ENCODE results near the gene TRPM2.
"Not testable (repeated sequence)": the region's sequence is repeated elsewhere in the genome, so short reads cannot be mapped to it uniquely, and the experiment has no call there.

The TRPM2 gene

GRCh38 chr21:44417621-44418107 lies 64.2 kb downstream of the TRPM2 start:
- not testable (repeated sequence) for DNase-seq

GRCh38 chr21:44418108-44418875 lies 64.9 kb downstream of the TRPM2 start:
- DNase-seq: no peak

- peak; percentile 32 for DNase-seq
Measured at GRCh38 chr21:44418876-44419230, 65.4 kb downstream of the TRPM2 start.

- DNase-seq: peak; percentile 20
Measured at GRCh38 chr21:44419679-44420078, 66.3 kb downstream of the TRPM2 start.

- DNase-seq: peak; percentile 12
Measured at GRCh38 chr21:44420416-44421205, 67.2 kb downstream of the TRPM2 start.

GRCh38 chr21:44421901-44422840 lies 68.8 kb downstream of the TRPM2 start:
- peak; percentile 39 for DNase-seq

- peak; percentile 38 for DNase-seq
Measured at GRCh38 chr21:44423312-44423821, 69.9 kb downstream of the TRPM2 start.

- DNase-seq: no peak
Measured at GRCh38 chr21:44423941-44424607, 70.7 kb downstream of the TRPM2 start.

- peak; percentile 17 for DNase-seq
Measured at GRCh38 chr21:44424608-44425306, 71.3 kb downstream of the TRPM2 start.

- DNase-seq: peak; percentile 39
Measured at GRCh38 chr21:44425307-44425894, 72.0 kb downstream of the TRPM2 start.

- DNase-seq: peak; percentile 40
Measured at GRCh38 chr21:44425895-44426662, 72.7 kb downstream of the TRPM2 start.

- peak; percentile 36 for DNase-seq
Measured at GRCh38 chr21:44426663-44427191, 73.3 kb downstream of the TRPM2 start.

GRCh38 chr21:44427241-44428120 lies 74.1 kb downstream of the TRPM2 start:
- DNase-seq: peak; percentile 16

- no peak for DNase-seq
Measured at GRCh38 chr21:44428281-44428960, 75.0 kb downstream of the TRPM2 start.

- no peak for DNase-seq
Measured at GRCh38 chr21:44429894-44430293, 76.5 kb downstream of the TRPM2 start.

- DNase-seq: no peak
Measured at GRCh38 chr21:44431300-44431699, 77.9 kb downstream of the TRPM2 start.

GRCh38 chr21:44432841-44433790 lies 79.7 kb downstream of the TRPM2 start:
- peak; percentile 36 for DNase-seq
